SH-SY5Y (cell line): ENCODE measurements around the gene PSAP.

ENCODE experiments used
- GATA2 ChIP-seq: IDR thresholded peaks from 2 replicates; pipeline ENCODE4 v1.6.1; 2011; ENCODE audit warnings: mild to moderate bottlenecking, low read depth, low read length
- GATA3 ChIP-seq: IDR thresholded peaks from 2 replicates; pipeline ENCODE4 v1.6.1; 2011; ENCODE audit warnings: low read depth, mild to moderate bottlenecking, low read length, moderate library complexity

- TF ChIP-seq GATA2 (no peak), GATA3 (no peak)
Observed at GRCh38 chr10:71856619-71857018, 5.6 kb upstream of the PSAP start.
